Activated CD8-positive, alpha-beta memory T cell treated with anti-CD3 and anti-CD28 coated beads, Interleukin-2, amount 50 U/mL, for 1 hour (primary cell): Measurements from ENCODE around the gene MBOAT1.

Experiments used
- DNase-seq: peaks from one replicate; pipeline ENCODE4 v3.0.0-alpha.2; 2020; ENCODE audit errors: extremely low read depth

Gene MBOAT1

GRCh38 chr6:20099156-20099555, 113.1 kb downstream of the MBOAT1 start:
- DNase-seq: no peak

GRCh38 chr6:20098267-20098876, 113.9 kb downstream of the MBOAT1 start:
- DNase-seq: no peak

- DNase-seq: no peak
These were observed 115.7 kb downstream of the MBOAT1 start for GRCh38 chr6:20096536-20096935.

- no peak for DNase-seq
These were observed 116.8 kb downstream of the MBOAT1 start for GRCh38 chr6:20095436-20095835.

GRCh38 chr6:20092071-20092566, 120.2 kb downstream of the MBOAT1 start:
- no peak for DNase-seq

- no peak for DNase-seq
These were observed 125.3 kb downstream of the MBOAT1 start for GRCh38 chr6:20086992-20087391.

- no peak for DNase-seq
These were observed 126.5 kb downstream of the MBOAT1 start for GRCh38 chr6:20085817-20086216.

- no peak for DNase-seq
These were observed 127.9 kb downstream of the MBOAT1 start for GRCh38 chr6:20084411-20084810.

GRCh38 chr6:20071998-20072397, 140.3 kb downstream of the MBOAT1 start:
- DNase-seq: no peak

GRCh38 chr6:20070047-20070446, 142.2 kb downstream of the MBOAT1 start:
- no peak for DNase-seq

- DNase-seq: no peak
These were observed 143.2 kb downstream of the MBOAT1 start for GRCh38 chr6:20069021-20069522.

GRCh38 chr6:20068421-20068988, 143.8 kb downstream of the MBOAT1 start:
- DNase-seq: no peak

GRCh38 chr6:20061952-20062351, 150.3 kb downstream of the MBOAT1 start:
- DNase-seq: no peak

GRCh38 chr6:20060252-20060651, 152.0 kb downstream of the MBOAT1 start:
- no peak for DNase-seq

- no peak for DNase-seq
These were observed 153.4 kb downstream of the MBOAT1 start for GRCh38 chr6:20058912-20059311.

- no peak for DNase-seq
These were observed 154.0 kb downstream of the MBOAT1 start for GRCh38 chr6:20058121-20058905.

- no peak for DNase-seq
These were observed 155.8 kb downstream of the MBOAT1 start for GRCh38 chr6:20056350-20056992.

- DNase-seq: no peak
These were observed 156.4 kb downstream of the MBOAT1 start for GRCh38 chr6:20055916-20056315.
